ENCODE data around the gene PHTF2.
A peak's percentile ranks its signal among the peaks of the same experiment; 100 is the strongest.
"Not testable (repeated sequence)": the region's sequence is repeated elsewhere in the genome, so short reads cannot be mapped to it uniquely, and the experiment has no call there.

Gene PHTF2

DNA sequence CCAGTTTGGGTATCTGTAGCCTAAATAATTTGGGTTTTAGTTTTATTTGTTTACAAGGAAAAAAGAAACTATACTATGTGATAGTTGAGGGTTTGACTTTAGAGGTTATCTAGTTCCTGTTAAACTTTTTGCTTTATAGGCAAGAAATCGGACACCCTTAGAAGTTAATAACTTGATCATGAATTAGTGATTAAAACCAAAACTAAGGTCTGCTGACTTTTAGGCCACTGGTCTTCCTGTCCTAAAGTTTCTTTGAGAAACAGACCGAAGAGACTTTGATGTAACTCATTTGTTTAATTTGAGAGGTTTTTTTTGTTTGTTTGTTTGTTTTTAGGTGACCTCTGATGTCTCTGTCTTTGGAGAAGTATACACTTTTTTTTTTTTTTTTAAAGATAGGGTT lies 59.7 kb downstream of the PHTF2 start:
- FAIRE-seq (no peak), DNase-seq (ENCODE audit: insufficient read length, low spot score) (no peak)
- no peak for TF ChIP-seq CTCF (IDR thresholded peaks at IDR 0.05; ENCODE audit: insufficient read depth, missing control alignments)

DNA sequence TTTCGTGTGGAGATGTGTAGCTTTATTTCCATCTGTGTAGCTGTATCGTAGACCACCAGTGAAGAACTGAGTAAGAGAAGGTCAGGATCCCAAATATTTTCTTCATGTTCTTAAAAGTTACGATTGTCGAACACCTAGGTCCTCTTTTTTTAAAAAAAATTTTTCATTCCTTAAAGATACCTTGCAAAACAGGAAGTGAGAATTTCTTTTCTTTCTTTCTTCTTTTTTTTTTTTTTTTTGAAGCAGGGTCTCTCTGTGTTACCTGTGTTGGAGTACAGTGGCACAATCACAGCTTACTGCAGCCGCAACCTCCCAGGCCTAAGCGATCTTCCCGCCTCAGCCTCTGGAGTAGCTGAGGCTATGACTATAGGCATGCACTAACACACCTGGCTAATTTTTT lies 60.8 kb downstream of the PHTF2 start:
- FAIRE-seq, result no peak
- no peak for DNase-seq (ENCODE audit: insufficient read length, low spot score)
- no peak for TF ChIP-seq CTCF (IDR thresholded peaks at IDR 0.05; ENCODE audit: insufficient read depth, missing control alignments)

DNA sequence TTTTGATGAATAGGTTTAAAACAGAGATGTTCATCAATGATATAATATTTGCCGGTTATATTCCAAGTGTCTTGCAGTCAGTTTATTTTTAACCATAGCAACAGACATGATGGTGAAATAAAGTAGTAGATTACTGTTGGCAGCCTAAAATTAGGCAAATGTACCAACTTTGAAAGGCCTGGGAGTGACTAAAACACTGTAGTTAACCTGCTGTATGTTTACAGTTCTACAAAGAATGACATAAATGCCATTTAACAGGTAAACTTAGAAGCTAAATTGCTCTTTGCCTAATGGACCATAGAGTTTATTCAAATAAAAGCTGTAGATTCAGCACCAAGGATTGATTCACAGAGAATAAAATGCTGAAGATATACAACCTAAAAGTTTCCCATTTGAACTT lies 64.1 kb downstream of the PHTF2 start:
- DNase-seq (ENCODE audit: insufficient read length, low spot score) (no peak), FAIRE-seq (no peak)
- no peak for TF ChIP-seq CTCF (IDR thresholded peaks at IDR 0.05; ENCODE audit: insufficient read depth, missing control alignments)

GRCh38 chr7:77863860-77864259 lies 65.3 kb downstream of the PHTF2 start:
- TF ChIP-seq CTCF (IDR thresholded peaks at IDR 0.05; ENCODE audit: insufficient read depth, missing control alignments), result no peak
- no peak for FAIRE-seq
- DNase-seq (ENCODE audit: insufficient read length, low spot score), result no peak

GRCh38 chr7:77866370-77866769 lies 67.8 kb downstream of the PHTF2 start:
- DNase-seq (ENCODE audit: insufficient read length, low spot score) (no peak), FAIRE-seq (no peak)
- no peak for TF ChIP-seq CTCF (IDR thresholded peaks at IDR 0.05; ENCODE audit: insufficient read depth, missing control alignments)

DNA sequence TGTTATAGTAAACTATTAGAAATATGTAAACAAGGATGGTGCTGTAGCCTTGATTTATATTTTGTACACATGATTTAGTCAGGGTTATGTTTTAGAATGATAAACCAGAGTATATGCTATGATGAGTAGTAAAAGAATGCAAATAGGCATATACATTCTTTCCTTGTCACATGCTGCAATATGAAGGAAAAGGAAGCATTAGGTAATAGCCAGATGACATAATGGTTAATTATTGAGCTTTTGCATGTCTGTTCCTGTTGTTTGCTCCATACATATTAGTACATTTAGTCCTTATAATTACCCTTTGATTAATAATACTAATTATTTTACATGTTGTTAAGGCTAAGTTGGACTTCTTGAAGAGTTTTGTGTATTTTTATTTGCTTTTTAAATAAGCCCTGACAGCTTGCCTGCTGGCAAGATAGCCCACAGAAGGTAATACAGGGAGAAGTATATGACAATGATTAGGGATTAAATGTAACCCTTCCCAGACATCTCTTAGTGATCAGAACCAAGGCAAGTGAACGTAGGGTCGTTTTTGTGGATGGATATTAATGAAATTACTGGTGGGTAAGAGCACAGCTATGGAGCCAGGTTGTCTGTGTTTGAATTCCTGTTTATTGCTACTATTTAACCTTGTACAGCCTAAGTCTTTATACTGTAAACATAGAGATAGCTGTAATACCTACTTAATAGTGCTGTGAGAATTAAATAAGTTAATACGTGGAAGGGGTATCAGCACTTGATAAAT lies 68.4 kb downstream of the PHTF2 start:
- FAIRE-seq, result peak; percentile 77
- DNase-seq (ENCODE audit: insufficient read length, low spot score), result no peak
- TF ChIP-seq CTCF (IDR thresholded peaks at IDR 0.05; ENCODE audit: insufficient read depth, missing control alignments), result no peak

DNA sequence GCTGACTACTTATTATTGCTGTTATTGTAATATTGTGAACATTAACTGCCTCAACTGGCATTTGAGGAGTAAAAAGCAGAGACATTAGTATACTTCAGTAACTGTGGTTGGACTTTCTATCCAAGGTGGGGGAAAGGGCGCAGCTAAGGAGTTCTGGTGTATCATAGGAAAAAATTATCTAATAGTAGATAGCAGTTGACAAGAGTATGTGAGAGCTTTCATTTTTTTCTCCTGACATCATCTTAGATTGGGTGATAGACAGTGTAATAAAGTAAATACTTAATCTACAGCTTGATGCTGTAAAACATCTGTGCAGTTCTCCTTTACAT lies 68.9 kb downstream of the PHTF2 start:
- no peak for FAIRE-seq
- no peak for DNase-seq (ENCODE audit: insufficient read length, low spot score)
- TF ChIP-seq CTCF (IDR thresholded peaks at IDR 0.05; ENCODE audit: insufficient read depth, missing control alignments), result no peak

DNA sequence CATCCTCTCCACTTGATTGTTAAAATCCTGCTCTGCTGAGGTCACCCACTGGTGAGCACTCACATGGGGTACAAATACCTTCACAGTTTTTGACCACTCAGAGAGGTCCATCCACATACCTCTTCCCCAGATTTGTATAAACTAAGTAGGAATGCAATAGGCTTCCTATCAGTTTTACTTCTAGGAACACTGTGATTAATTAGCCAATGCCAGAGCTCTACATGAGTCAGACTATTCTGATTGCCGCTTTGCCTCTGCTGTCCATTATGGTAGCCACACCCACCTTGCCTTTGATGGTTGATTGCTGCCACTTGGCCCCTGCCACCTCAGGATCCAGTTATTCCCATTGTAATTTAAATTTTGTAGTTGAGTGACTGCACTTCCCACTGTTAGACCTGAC lies 73.7 kb downstream of the PHTF2 start:
- not testable (repeated sequence) for FAIRE-seq; DNase-seq (ENCODE audit: insufficient read length, low spot score)

GRCh38 chr7:77873416-77874327 lies 75.1 kb downstream of the PHTF2 start:
- not testable (repeated sequence) for DNase-seq (ENCODE audit: insufficient read length, low spot score); FAIRE-seq
